ENCODE measurements around the gene CNTD1.

The CNTD1 gene

GRCh38 chr17:42803074-42803883, 4.6 kb downstream of the CNTD1 start:
- DNase-seq (ENCODE audit: low read depth in 3 of 3), result no peak

- DNase-seq (ENCODE audit: low read depth in 3 of 3), result no peak
Measured at GRCh38 chr17:42804918-42805367, 6.3 kb downstream of the CNTD1 start.

GRCh38 chr17:42806249-42806648, 7.6 kb downstream of the CNTD1 start:
- DNase-seq (ENCODE audit: low read depth in 3 of 3), result no peak

GRCh38 chr17:42809250-42809649, 10.6 kb downstream of the CNTD1 start:
- DNase-seq (ENCODE audit: low read depth in 3 of 3), result no peak

- DNase-seq (ENCODE audit: low read depth in 3 of 3), result no peak
Measured at GRCh38 chr17:42814633-42815399, 16.2 kb downstream of the CNTD1 start.

GRCh38 chr17:42817866-42818265, 19.2 kb downstream of the CNTD1 start:
- no peak for DNase-seq (ENCODE audit: low read depth in 3 of 3)

GRCh38 chr17:42818379-42818778, 19.7 kb downstream of the CNTD1 start:
- no peak for DNase-seq (ENCODE audit: low read depth in 3 of 3)

GRCh38 chr17:42819939-42820535, 21.4 kb downstream of the CNTD1 start:
- DNase-seq (ENCODE audit: low read depth in 3 of 3), result peak; percentile 50 to 66 (median 65)

GRCh38 chr17:42821176-42821575, 22.5 kb downstream of the CNTD1 start:
- no peak for DNase-seq (ENCODE audit: low read depth in 3 of 3)

GRCh38 chr17:42827472-42827871, 28.8 kb downstream of the CNTD1 start:
- no peak for DNase-seq (ENCODE audit: low read depth in 3 of 3)

- DNase-seq (ENCODE audit: low read depth in 3 of 3), result no peak
Measured at GRCh38 chr17:42830971-42831370, 32.3 kb downstream of the CNTD1 start.

GRCh38 chr17:42832213-42832933, 33.7 kb downstream of the CNTD1 start:
- no peak for DNase-seq (ENCODE audit: low read depth in 3 of 3)

GRCh38 chr17:42832934-42833766, 34.5 kb downstream of the CNTD1 start, which contains the start of gene PSME3:
Gene PSME3, plus strand, starts transcription at chr17:42833397. Its CDS starts 235 bp downstream, at chr17:42833632.
- DNase-seq (ENCODE audit: low read depth in 3 of 3), result peak; percentile 80 to 88 (median 84)

GRCh38 chr17:42833767-42834422, 35.2 kb downstream of the CNTD1 start:
- DNase-seq (ENCODE audit: low read depth in 3 of 3), result no peak

GRCh38 chr17:42835732-42836131, 37.1 kb downstream of the CNTD1 start:
- DNase-seq (ENCODE audit: low read depth in 3 of 3), result no peak

GRCh38 chr17:42841975-42842685, 43.5 kb downstream of the CNTD1 start:
- DNase-seq (ENCODE audit: low read depth in 3 of 3), result no peak

- DNase-seq (ENCODE audit: low read depth in 3 of 3), result no peak
Measured at GRCh38 chr17:42843358-42843934, 44.8 kb downstream of the CNTD1 start.

- no peak for DNase-seq (ENCODE audit: low read depth in 3 of 3)
Measured at GRCh38 chr17:42844271-42844670, 45.6 kb downstream of the CNTD1 start, which contains the start of gene AOC2. Gene AOC2, plus strand, starts transcription at chr17:42844580. Its CDS starts 47 bp downstream, at chr17:42844627.

Data from stimulated activated CD4-positive, alpha-beta T cell treated with anti-CD3 and anti-CD28 coated beads, TNF-alpha, amount 100 ng/mL, for 48 hours (primary cell).